Activated T-helper 1 cell treated with anti-CD3 and anti-CD28 coated beads, Interleukin-12 subunit alpha, Interleukin-12 subunit beta, Interleukin-2, Interleukin-4 antibody, amounts not matched to agents 30 ng/mL and 10 ng/mL and 1 ng/mL, durations not matched to agents 14 hours and 24 hours and 36 hours (primary cell): Measurements from ENCODE around the gene WDR76. TPM values are rescaled to one million over a fixed set of nuclear protein-coding genes. Genes with fewer than 3 reads are reported as not detected.

Source experiments
- DNase-seq: peaks from one replicate; pipeline ENCODE4 v3.0.0; 2021; ENCODE audit warnings: low spot score
- H3K27ac Mint-ChIP-seq: one replicate; pipeline ENCODE4 v1.8.0; 2021; ENCODE audit warnings: mild to moderate bottlenecking, mixed read lengths
- H3K27me3 Mint-ChIP-seq: one replicate; pipeline ENCODE4 v1.8.0; 2022; ENCODE audit warnings: mild to moderate bottlenecking, moderate library complexity, mixed read lengths; ENCODE audit not compliant: insufficient read depth
- H3K36me3 Mint-ChIP-seq: one replicate; pipeline ENCODE4 v1.8.0; 2021; ENCODE audit warnings: low read depth, mixed read lengths
- H3K4me1 Mint-ChIP-seq: one replicate; pipeline ENCODE4 v1.8.0; 2021; ENCODE audit warnings: low read depth, mixed read lengths
- H3K4me3 Mint-ChIP-seq: one replicate; pipeline ENCODE4 v1.8.0; 2021; ENCODE audit warnings: mild to moderate bottlenecking, moderate library complexity, mixed read lengths
- H3K9me3 Mint-ChIP-seq: one replicate; pipeline ENCODE4 v1.8.0; 2021; ENCODE audit warnings: mixed read lengths
- intact Hi-C: fragments of 100-400 bp; cut with micrococcal nuclease; formaldehyde crosslinking; loops from one replicate; pipeline ENCODE4 v1.15.1; 2024
- total RNA-seq: library from RNA; stranded (reverse); gene quantifications from 2 replicates; pipeline ENCODE4 v1.2.3, GENCODE V29; 2022

Gene WDR76
- total RNA-seq, result 71.1 and 75.2 TPM in 2 replicates

GRCh38 chr15:43826508-43827341 lies at the start of gene WDR76:
Gene WDR76 (plus strand): TSS chr15:43827002. CDS start chr15:43827033, 31 bp downstream.
- Mint-ChIP-seq H3K27ac (peak within 1 kb of the TSS; percentile 96), H3K4me1 (peaks cover 50% of the 10 kb centered on the region), H3K9me3 (peaks cover 5% of the 10 kb centered on the region), H3K27me3 (no peaks in the 10 kb centered on the region), H3K36me3 (peaks cover 24% of the 10 kb centered on the region), H3K4me3 (peak within 1 kb of the TSS; percentile 95)
- intact Hi-C loops, result loop anchor here (5.0 to 10.0 kb wide), 5 partner anchors 312 to 1628 kb away; partner anchors contain the start of genes EIF3J, GOLM2 and MAP1A
- peak; percentile 78 for DNase-seq

GRCh38 chr15:43777267-43777914 lies 49.4 kb upstream of the WDR76 start:
- Mint-ChIP-seq H3K4me3 (peak overlapping the region; percentile 82), H3K27me3 (peaks cover 10% of the 10 kb centered on the region), H3K36me3 (peaks cover 13% of the 10 kb centered on the region), H3K4me1 (peaks cover 15% of the 10 kb centered on the region), H3K27ac (peak overlapping the region; percentile 83), H3K9me3 (no peaks in the 10 kb centered on the region)
- intact Hi-C loops, result loop anchor here (2.0 kb wide), 1 partner anchor 29 kb away; no protein-coding TSS in a partner anchor
- DNase-seq, result peak; percentile 63

DNA sequence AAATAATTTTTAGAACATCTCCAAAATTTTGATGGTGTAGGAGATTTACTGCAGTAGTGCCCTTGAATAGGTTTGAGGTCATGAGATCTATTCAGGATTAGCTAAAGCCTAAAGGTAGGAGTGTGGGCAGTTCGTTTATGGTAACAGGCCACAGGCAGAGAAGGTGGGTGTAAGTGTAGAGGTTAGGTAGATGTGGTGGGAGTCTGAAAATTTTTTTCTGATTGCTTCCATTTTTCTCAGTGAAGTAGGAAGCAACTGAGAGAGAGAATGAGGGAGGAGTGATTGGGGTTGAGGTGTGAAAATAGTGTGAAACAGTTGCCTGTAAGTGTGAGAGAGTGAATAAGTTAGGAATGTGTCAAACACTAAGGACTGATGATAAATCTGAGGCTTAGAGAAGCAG lies 47.8 kb upstream of the WDR76 start:
- Mint-ChIP-seq H3K27me3 (peaks cover 15% of the 10 kb centered on the region), H3K36me3 (peaks cover 11% of the 10 kb centered on the region), H3K4me1 (peaks cover 15% of the 10 kb centered on the region), H3K27ac (peak overlapping the region; percentile 59), H3K9me3 (no peaks in the 10 kb centered on the region), H3K4me3 (no peak overlapping the region)
- intact Hi-C loops, result no loop called here
- no peak for DNase-seq

DNA sequence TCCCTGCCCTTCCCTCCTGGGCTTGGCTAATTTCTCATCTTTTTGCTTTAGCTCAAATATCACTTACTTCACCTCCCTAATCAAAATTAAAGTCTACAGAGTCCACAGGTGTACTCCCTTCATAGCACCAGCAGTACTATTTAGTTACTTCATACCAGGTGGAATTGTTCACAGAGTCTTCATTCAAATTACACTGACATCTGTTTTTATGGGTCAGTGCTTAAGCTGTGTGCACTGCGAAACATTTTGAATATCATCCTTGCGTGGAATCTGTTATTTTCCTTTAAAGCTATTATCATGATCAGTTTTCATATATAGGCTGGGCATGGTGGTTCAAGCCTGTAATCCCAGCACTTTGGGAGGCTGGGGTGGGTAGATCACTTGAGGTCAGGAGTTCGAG lies 37.4 kb upstream of the WDR76 start:
- H3K27ac Mint-ChIP-seq, result no peak overlapping the region
- no peaks in the 10 kb centered on the region for H3K27me3 Mint-ChIP-seq
- peaks cover 17% of the 10 kb centered on the region for H3K4me1 Mint-ChIP-seq
- H3K9me3 Mint-ChIP-seq, result no peaks in the 10 kb centered on the region
- no peak for DNase-seq
- intact Hi-C loops, result no loop called here
- H3K36me3 Mint-ChIP-seq, result peaks cover 18% of the 10 kb centered on the region
- no peak overlapping the region for H3K4me3 Mint-ChIP-seq

DNA sequence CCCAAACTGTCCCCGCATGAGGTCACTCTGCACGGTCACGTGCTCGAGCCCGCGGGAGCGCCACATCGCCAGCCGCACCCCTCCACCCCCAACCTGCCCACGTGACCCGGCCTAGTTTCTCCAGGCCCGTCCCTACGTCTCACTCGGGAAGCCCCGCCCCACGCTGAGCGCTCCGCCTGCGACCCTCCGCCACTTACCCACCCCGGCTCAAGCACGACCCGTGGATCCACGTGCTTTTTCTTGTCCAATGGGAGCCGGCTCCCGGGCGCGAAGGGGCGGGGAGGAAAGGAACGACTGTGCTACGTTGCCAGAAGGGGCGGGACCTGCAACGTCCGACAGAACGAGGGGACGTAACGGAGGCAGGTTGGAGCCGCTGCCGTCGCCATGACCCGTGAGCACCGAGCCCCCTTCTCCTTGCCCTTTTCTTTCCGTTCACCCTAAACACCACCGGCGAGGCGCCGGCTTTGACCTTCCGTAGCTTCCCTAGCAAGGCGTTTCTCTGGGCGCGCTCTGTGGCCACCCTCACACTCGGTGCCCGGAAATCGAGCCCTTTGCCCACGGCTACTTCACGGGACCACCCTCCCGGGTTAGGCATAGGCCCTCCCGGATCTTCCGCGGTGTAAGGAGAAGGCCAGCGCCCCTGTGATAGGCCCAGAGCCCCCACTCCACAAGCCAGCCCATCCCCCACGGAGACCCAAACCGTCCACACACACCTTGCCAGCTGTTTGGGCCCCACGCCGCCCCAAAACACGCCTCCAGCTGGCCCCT lies 34.6 kb upstream of the WDR76 start, which contains the start of gene SERF2:
Gene SERF2, plus strand, starts transcription at position 328 of the 768 bp plus-strand sequence. Its CDS starts 57 bp downstream, at position 385.
- intact Hi-C loops, result loop anchor here (1.0 kb wide), 5 partner anchors 8 to 635 kb away; partner anchors contain the start of genes CTDSPL2, ELL3, HYPK and MFAP1
- H3K4me3 Mint-ChIP-seq, result peak within 1 kb of the TSS; percentile 97
- H3K9me3 Mint-ChIP-seq, result no peaks in the 10 kb centered on the region
- H3K36me3 Mint-ChIP-seq, result peaks cover 41% of the 10 kb centered on the region
- H3K4me1 Mint-ChIP-seq, result peaks cover 43% of the 10 kb centered on the region
- DNase-seq, result peak; percentile 99
- H3K27me3 Mint-ChIP-seq, result no peaks in the 10 kb centered on the region
- H3K27ac Mint-ChIP-seq, result peak within 1 kb of the TSS; percentile 94

DNA sequence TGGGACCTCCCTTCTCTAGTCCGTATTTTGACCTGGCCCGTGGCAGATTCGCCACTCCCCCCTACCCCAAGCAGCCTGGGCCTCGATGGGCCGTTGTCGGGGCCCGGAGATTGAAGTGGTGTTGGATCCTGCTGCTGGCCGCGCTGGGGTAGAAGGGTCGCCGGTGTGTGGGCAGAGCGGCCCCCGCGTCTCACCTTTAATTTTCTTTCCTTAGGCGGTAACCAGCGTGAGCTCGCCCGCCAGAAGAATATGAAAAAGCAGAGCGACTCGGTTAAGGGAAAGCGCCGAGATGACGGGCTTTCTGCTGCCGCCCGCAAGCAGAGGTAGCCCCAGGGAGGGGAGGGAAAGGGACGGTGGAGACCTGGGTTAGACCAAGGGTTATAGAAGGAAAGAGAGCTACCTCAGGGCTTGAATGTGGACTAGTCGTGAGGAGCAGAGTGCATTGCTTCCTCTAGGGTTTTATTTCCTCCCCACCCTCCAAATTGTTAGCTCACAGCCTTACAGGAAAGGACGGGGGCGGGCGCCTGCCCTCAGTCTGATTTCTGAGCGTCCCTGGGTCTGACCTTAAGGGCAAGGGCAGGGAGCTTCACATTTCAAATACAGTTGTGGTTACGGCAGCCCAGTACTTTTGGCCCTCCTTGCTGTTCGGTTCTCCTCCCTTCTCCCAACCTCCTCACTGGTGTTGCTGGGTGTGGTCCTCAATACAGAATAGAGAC lies 33.9 kb upstream of the WDR76 start:
- peaks cover 41% of the 10 kb centered on the region for H3K36me3 Mint-ChIP-seq
- intact Hi-C loops, result loop anchor here (1.0 kb wide), 5 partner anchors 7 to 634 kb away; partner anchors contain the start of genes CTDSPL2, ELL3, HYPK and MFAP1

DNA sequence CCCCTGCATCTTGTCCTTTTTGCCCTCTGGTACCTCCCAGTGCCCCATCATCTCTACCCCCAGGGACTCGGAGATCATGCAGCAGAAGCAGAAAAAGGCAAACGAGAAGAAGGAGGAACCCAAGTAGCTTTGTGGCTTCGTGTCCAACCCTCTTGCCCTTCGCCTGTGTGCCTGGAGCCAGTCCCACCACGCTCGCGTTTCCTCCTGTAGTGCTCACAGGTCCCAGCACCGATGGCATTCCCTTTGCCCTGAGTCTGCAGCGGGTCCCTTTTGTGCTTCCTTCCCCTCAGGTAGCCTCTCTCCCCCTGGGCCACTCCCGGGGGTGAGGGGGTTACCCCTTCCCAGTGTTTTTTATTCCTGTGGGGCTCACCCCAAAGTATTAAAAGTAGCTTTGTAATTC lies 33.2 kb upstream of the WDR76 start:
- Mint-ChIP-seq H3K36me3 (peaks cover 46% of the 10 kb centered on the region), H3K9me3 (no peaks in the 10 kb centered on the region), H3K4me1 (peaks cover 54% of the 10 kb centered on the region), H3K27me3 (no peaks in the 10 kb centered on the region), H3K4me3 (peak overlapping the region; percentile 97), H3K27ac (peak overlapping the region; percentile 94)
- intact Hi-C loops, result no loop called here
- DNase-seq, result no peak

More for the DNA sequence above, 33.9 kb upstream of the WDR76 start:
- H3K4me3 Mint-ChIP-seq, result peak overlapping the region; percentile 97
- DNase-seq, result peak; percentile 23
- peak overlapping the region; percentile 94 for H3K27ac Mint-ChIP-seq
- H3K4me1 Mint-ChIP-seq, result peaks cover 47% of the 10 kb centered on the region
- H3K27me3 Mint-ChIP-seq, result no peaks in the 10 kb centered on the region
- H3K9me3 Mint-ChIP-seq, result no peaks in the 10 kb centered on the region

DNA sequence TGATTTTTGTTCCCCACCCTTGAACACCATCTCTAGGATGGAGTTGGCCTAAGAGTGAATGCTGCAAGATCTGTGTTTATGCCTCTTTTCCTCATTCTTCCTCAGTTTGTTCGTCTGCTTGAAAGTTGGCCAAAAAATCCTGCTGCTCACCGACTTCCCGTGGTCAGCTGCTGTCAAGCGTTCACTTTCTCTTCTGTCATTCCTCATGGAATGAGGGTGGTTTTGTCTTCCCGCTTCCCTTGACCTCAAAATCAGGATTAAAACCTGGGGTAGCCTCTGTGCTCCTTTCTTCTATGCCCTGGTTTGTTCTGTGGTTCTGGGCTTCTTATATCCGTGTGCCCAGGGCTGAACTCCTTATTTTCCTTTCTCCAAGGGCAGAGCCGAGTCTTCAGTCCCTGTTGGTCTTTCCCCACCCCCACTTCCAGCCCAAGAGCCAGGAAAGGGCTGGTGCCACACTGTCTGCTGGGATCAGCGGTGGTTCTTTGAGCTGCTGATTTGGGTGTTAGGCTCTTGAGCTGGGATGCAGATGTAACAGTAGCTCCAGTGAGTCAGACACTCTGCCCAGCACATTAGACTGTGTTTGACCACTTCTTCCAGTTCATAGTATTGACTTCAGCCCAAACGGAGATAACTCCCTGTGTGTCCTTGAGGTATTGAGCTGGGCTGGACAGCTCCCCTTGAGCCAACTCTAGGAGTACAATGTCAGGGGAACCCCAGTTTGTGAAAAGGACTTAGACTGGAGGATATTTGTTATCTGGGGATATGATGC lies 32.3 kb upstream of the WDR76 start:
- Mint-ChIP-seq H3K27ac (peak overlapping the region; percentile 52), H3K9me3 (no peaks in the 10 kb centered on the region), H3K4me3 (peak overlapping the region; percentile 97), H3K36me3 (peaks cover 53% of the 10 kb centered on the region), H3K4me1 (peaks cover 62% of the 10 kb centered on the region), H3K27me3 (no peaks in the 10 kb centered on the region)
- no peak for DNase-seq
- intact Hi-C loops, result no loop called here

DNA sequence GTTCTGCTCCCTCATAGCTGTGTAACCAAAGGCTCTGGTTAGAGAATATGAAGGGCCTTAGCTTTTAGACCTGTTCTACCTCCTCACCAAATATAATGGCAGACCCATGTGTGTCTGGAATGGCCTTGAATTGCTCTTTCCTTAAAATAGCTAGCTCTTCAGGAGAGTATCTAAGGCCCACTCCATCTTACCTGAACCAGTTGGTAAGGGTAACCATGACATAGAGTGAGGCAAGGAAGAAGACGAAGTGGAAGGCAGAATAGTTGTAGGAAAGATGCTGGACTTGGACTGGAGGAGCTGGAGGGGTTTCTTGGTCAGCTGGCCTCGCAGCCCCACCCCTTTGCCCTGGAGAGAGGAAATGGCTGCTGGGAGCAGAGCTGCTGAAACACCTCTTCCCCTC lies 31.6 kb upstream of the WDR76 start:
- intact Hi-C loops, result no loop called here
- peaks cover 70% of the 10 kb centered on the region for H3K4me1 Mint-ChIP-seq
- H3K9me3 Mint-ChIP-seq, result no peaks in the 10 kb centered on the region
- H3K27me3 Mint-ChIP-seq, result no peaks in the 10 kb centered on the region
- peak overlapping the region; percentile 18 for H3K27ac Mint-ChIP-seq
- DNase-seq, result no peak
- H3K36me3 Mint-ChIP-seq, result peaks cover 61% of the 10 kb centered on the region
- peak overlapping the region; percentile 97 for H3K4me3 Mint-ChIP-seq

GRCh38 chr15:43795997-43796396 lies 30.8 kb upstream of the WDR76 start:
- no peak for DNase-seq
- intact Hi-C loops, result no loop called here
- Mint-ChIP-seq H3K27me3 (no peaks in the 10 kb centered on the region), H3K4me1 (peaks cover 74% of the 10 kb centered on the region), H3K36me3 (peaks cover 67% of the 10 kb centered on the region), H3K4me3 (no peak overlapping the region), H3K27ac (no peak overlapping the region), H3K9me3 (no peaks in the 10 kb centered on the region)

- no peak overlapping the region for H3K4me3 Mint-ChIP-seq
- peaks cover 77% of the 10 kb centered on the region for H3K4me1 Mint-ChIP-seq
- peaks cover 73% of the 10 kb centered on the region for H3K36me3 Mint-ChIP-seq
- DNase-seq, result no peak
- intact Hi-C loops, result no loop called here
- peak overlapping the region; percentile 40 for H3K27ac Mint-ChIP-seq
- H3K27me3 Mint-ChIP-seq, result no peaks in the 10 kb centered on the region
- H3K9me3 Mint-ChIP-seq, result no peaks in the 10 kb centered on the region
These were observed 30.2 kb upstream of the WDR76 start for GRCh38 chr15:43796566-43796965.
